Lower leg skin (tissue), 4 donors: ENCODE results near the gene ZNF341. TPM values are rescaled to one million over a fixed set of nuclear protein-coding genes. Genes with fewer than 3 reads are reported as not detected.

Experiments
- DNase-seq, 2 donors: peaks; one replicate each; pipeline ENCODE4 v3.0.0-alpha.2; 2019; ENCODE audit warnings: low spot score in 2 of 2
- H3K4me3 ChIP-seq: fragments of 200-600 bp; sonication (generic); 2 replicates; pipeline ENCODE4 v1.5.1; 2017; ENCODE audit warnings: mild to moderate bottlenecking, low read depth; ENCODE audit not compliant: poor library complexity, severe bottlenecking
- CTCF ChIP-seq, 3 donors: fragments of 450-650 bp; IDR thresholded peaks; one replicate each; pipeline ENCODE4 v1.5.1; 2016; ENCODE audit warnings: antibody characterized with exemption in 3 of 3, mild to moderate bottlenecking in 3 of 3, moderate library complexity in 2 of 3
- POLR2A ChIP-seq, 2 donors: fragments of 450-650 bp; IDR thresholded peaks; one replicate each; pipeline ENCODE4 v1.6.1; 2016 to 2017; ENCODE audit warnings: antibody characterized with exemption in 2 of 2, mild to moderate bottlenecking in 1 of 2, moderate library complexity in 1 of 2
- WGBS, 2 donors: methylation state at CpG; one replicate each; pipeline ENCODE4 v1.1.5; 2018; 5-methylcytosine and 5-hydroxymethylcytosine counted together
- intact Hi-C: fragments of 100-400 bp; cut with DNase I; formaldehyde crosslinking; loops from one replicate; pipeline ENCODE4 v1.15.0; 2023; ENCODE audit warnings: low total_unique reads
- total RNA-seq, 4 donors: library from RNA; depleted of rRNA; stranded (reverse); fragments of >200 nt; gene quantifications; one replicate each; pipeline ENCODE4 v1.1.0, GENCODE V29; 2016

Gene ZNF341
- total RNA-seq: 1 to 10 TPM; 3.5 to 5.4 (median 4.2) TPM

- 3 to 9% methylated on average over 35 to 49 of the region's 57 CpGs for WGBS, 2 donors
These were observed at the start of gene ZNF341 for GRCh38 chr20:33731693-33732165. Gene ZNF341, plus strand, starts transcription at chr20:33731996. Its CDS starts 26 bp downstream, at chr20:33732022.

GRCh38 chr20:33684533-33685327 is 47.1 kb upstream of the ZNF341 start:
- 28 to 30% methylated on average over 9 to 10 of the region's 10 CpGs for WGBS, 2 donors
- DNase-seq: peak in 1 of 2 donors; percentile 86
- no peak for TF ChIP-seq CTCF (IDR thresholded peaks at IDR 0.05)
- TF ChIP-seq POLR2A (IDR thresholded peaks at IDR 0.05): no peak
- H3K4me3 ChIP-seq: no peak overlapping the region
- intact Hi-C loops: no loop called here

More at GRCh38 chr20:33731693-33732165, at the start of gene ZNF341:
- peak in 1 of 3 donors; percentile 82 for TF ChIP-seq CTCF (IDR thresholded peaks at IDR 0.05)
- TF ChIP-seq POLR2A (IDR thresholded peaks at IDR 0.05): no peak
- intact Hi-C loops: no loop called here
- peak; percentile 74 to 96 for DNase-seq
- H3K4me3 ChIP-seq: peak within 1 kb of the TSS; percentile 32

GRCh38 chr20:33685328-33686099 is 46.3 kb upstream of the ZNF341 start:
- TF ChIP-seq CTCF (IDR thresholded peaks at IDR 0.05): no peak
- 1% methylated on average over 11 to 20 of the region's 53 CpGs for WGBS, 2 donors
- H3K4me3 ChIP-seq: no peak overlapping the region
- intact Hi-C loops: no loop called here
- DNase-seq: peak in 1 of 2 donors; percentile 84

GRCh38 chr20:33686100-33686983 is 45.5 kb upstream of the ZNF341 start, which contains the start of gene E2F1:
Gene E2F1, minus strand, starts transcription at chr20:33686385. Its CDS starts 121 bp downstream, at chr20:33686264.
- intact Hi-C loops: no loop called here
- peak; percentile 93 to 99 for DNase-seq
- TF ChIP-seq CTCF (IDR thresholded peaks at IDR 0.05) (no peak), POLR2A (IDR thresholded peaks at IDR 0.05) (no peak)
- 5 to 10% methylated on average over 24 to 25 of the region's 101 CpGs for WGBS, 2 donors
- no peak within 1 kb of the TSS for H3K4me3 ChIP-seq

GRCh38 chr20:33686984-33687366 is 44.8 kb upstream of the ZNF341 start:
- no peak for DNase-seq
- H3K4me3 ChIP-seq: no peak overlapping the region
- intact Hi-C loops: no loop called here
- 80 to 82% methylated on average over 14 of the region's 14 CpGs for WGBS, 2 donors
- TF ChIP-seq CTCF (IDR thresholded peaks at IDR 0.05): no peak
- no peak for TF ChIP-seq POLR2A (IDR thresholded peaks at IDR 0.05)
